PFSK-1 (cell line): ENCODE measurements around the gene POLR3G.

Source experiments
- FOXP2 ChIP-seq: optimal IDR thresholded peaks from 2 replicates; pipeline ENCODE3; 2011; ENCODE audit warnings: borderline replicate concordance, control low read depth, inconsistent platforms; ENCODE audit not compliant: insufficient read depth; ENCODE audit errors: extremely low read length, extremely low read depth
- POLR2AphosphoS5 ChIP-seq: IDR thresholded peaks from 2 replicates; pipeline ENCODE4 v1.6.1; 2012; ENCODE audit warnings: low read depth, mild to moderate bottlenecking, control low read depth, low read length, moderate library complexity
- REST ChIP-seq, 2 experiments: IDR thresholded peaks; 2 replicates each; pipeline versions ENCODE4 v1.6.1 to v1.8.0; 2011 to 2012; ENCODE audit warnings: low read depth in 2 of 2, low read length in 2 of 2, control low read depth in 1 of 2, inconsistent platforms in 1 of 2, mild to moderate bottlenecking in 1 of 2, moderate library complexity in 1 of 2; ENCODE audit not compliant: insufficient read depth in 1 of 2
- SIN3A ChIP-seq: IDR thresholded peaks from 2 replicates; pipeline ENCODE4 v1.6.1; 2012; ENCODE audit warnings: mild to moderate bottlenecking, low read length, moderate library complexity, borderline replicate concordance; ENCODE audit not compliant: insufficient read depth
- TAF1 ChIP-seq: IDR thresholded peaks from 2 replicates; pipeline ENCODE4 v1.6.1; 2012; ENCODE audit warnings: low read length, control low read depth, borderline replicate concordance; ENCODE audit not compliant: insufficient read depth

Gene POLR3G

GRCh38 chr5:90545511-90545910, 70.8 kb downstream of the POLR3G start:
- TF ChIP-seq POLR2AphosphoS5 (no peak), FOXP2 (no peak)

GRCh38 chr5:90546216-90546837, 71.7 kb downstream of the POLR3G start:
- TF ChIP-seq SIN3A (no peak), POLR2AphosphoS5 (no peak), FOXP2 (no peak)

- TF ChIP-seq TAF1 (no peak), SIN3A (no peak), REST (IDR thresholded peaks at IDR 0.05; ENCODE audit: insufficient read depth in 1 of 2, low read depth in 2 of 2, low read length in 2 of 2) (no peak), POLR2AphosphoS5 (no peak), FOXP2 (no peak)
These were observed 72.4 kb downstream of the POLR3G start for GRCh38 chr5:90547072-90547536.

GRCh38 chr5:90548069-90548593, 73.5 kb downstream of the POLR3G start:
- no peak for TF ChIP-seq POLR2AphosphoS5
- no peak for TF ChIP-seq REST (IDR thresholded peaks at IDR 0.05; ENCODE audit: insufficient read depth in 1 of 2, low read depth in 2 of 2, low read length in 2 of 2)
- TF ChIP-seq FOXP2: no peak
- no peak for TF ChIP-seq SIN3A
- no peak for TF ChIP-seq TAF1

- TF ChIP-seq POLR2AphosphoS5 (no peak), FOXP2 (no peak), SIN3A (no peak), REST (IDR thresholded peaks at IDR 0.05; ENCODE audit: insufficient read depth in 1 of 2, low read depth in 2 of 2, low read length in 2 of 2) (no peak), TAF1 (no peak)
These were observed 74.6 kb downstream of the POLR3G start for GRCh38 chr5:90549223-90549622.

GRCh38 chr5:90549729-90550275, 75.1 kb downstream of the POLR3G start:
- TF ChIP-seq POLR2AphosphoS5 (no peak), FOXP2 (no peak), TAF1 (no peak), REST (IDR thresholded peaks at IDR 0.05; ENCODE audit: insufficient read depth in 1 of 2, low read depth in 2 of 2, low read length in 2 of 2) (no peak), SIN3A (no peak)
